GM23338 (cell line): ENCODE data around the gene ZKSCAN8. TPM values are rescaled to one million over a fixed set of nuclear protein-coding genes. Genes with fewer than 3 reads are reported as not detected.

Source experiments
- ATAC-seq: fragments of 200-7000 bp; cut with Tn5 transposase; 3 replicates; pipeline ENCODE4 v1.9.1; 2020
- DNase-seq: peaks from one replicate; pipeline ENCODE4 v3.0.0-alpha.2; 2015; ENCODE audit warnings: low spot score
- H2AFZ ChIP-seq: fragments of 200-600 bp; sonication (generic); 2 replicates; pipeline ENCODE4 v1.8.0; 2016; ENCODE audit warnings: antibody characterized with exemption, mild to moderate bottlenecking, moderate library complexity
- H3F3A ChIP-seq: fragments of 200-600 bp; sonication (generic); replicated peaks from 2 replicates; pipeline ENCODE4 v1.8.0; 2017; ENCODE audit warnings: antibody characterized with exemption, mixed run types, low read depth
- H3K27ac ChIP-seq: fragments of 200-600 bp; sonication (generic); 2 replicates; pipeline ENCODE4 v1.6.1; 2016; ENCODE audit warnings: low read depth
- H3K27me3 ChIP-seq: fragments of 200-600 bp; sonication (generic); 2 replicates; pipeline ENCODE4 v1.8.0; 2016; ENCODE audit warnings: mild to moderate bottlenecking, mixed run types, moderate library complexity; ENCODE audit not compliant: insufficient read depth
- H3K36me3 ChIP-seq: fragments of 200-600 bp; sonication (generic); 2 replicates; pipeline ENCODE4 v1.8.0; 2016; ENCODE audit warnings: mild to moderate bottlenecking; ENCODE audit not compliant: insufficient read depth
- H3K4me1 ChIP-seq: fragments of 200-600 bp; sonication (generic); 2 replicates; pipeline ENCODE4 v1.8.0; 2016; ENCODE audit warnings: mild to moderate bottlenecking, moderate library complexity; ENCODE audit not compliant: insufficient read depth
- H3K4me2 ChIP-seq: fragments of 200-600 bp; sonication (generic); 2 replicates; pipeline ENCODE4 v1.7.1; 2017; ENCODE audit warnings: mixed run types
- H3K4me3 ChIP-seq: fragments of 200-600 bp; sonication (generic); 2 replicates; pipeline ENCODE4 v1.6.1; 2016; ENCODE audit warnings: mixed run types
- H3K79me2 ChIP-seq: fragments of 200-600 bp; sonication (generic); replicated peaks from 2 replicates; pipeline ENCODE4 v1.8.0; 2017; ENCODE audit warnings: mild to moderate bottlenecking; ENCODE audit not compliant: insufficient read depth
- H3K9me2 ChIP-seq: fragments of 200-600 bp; sonication (generic); 2 replicates; pipeline ENCODE4 v1.8.0; 2017; ENCODE audit not compliant: insufficient read depth
- H4K20me1 ChIP-seq: fragments of 200-600 bp; sonication (generic); replicated peaks from 2 replicates; pipeline ENCODE4 v1.8.0; 2017; ENCODE audit warnings: mild to moderate bottlenecking; ENCODE audit not compliant: insufficient read depth
- H3K27ac Mint-ChIP-seq: 2 replicates; pipeline ENCODE4 v1.8.0; 2020; ENCODE audit warnings: inconsistent platforms, mild to moderate bottlenecking, moderate library complexity, mixed read lengths
- H3K27me3 Mint-ChIP-seq: 3 replicates; pipeline ENCODE4 v1.8.0; 2022; ENCODE audit warnings: low read depth, mild to moderate bottlenecking, moderate library complexity, mixed read lengths, inconsistent platforms; ENCODE audit not compliant: insufficient read depth, poor library complexity
- H3K36me3 Mint-ChIP-seq: 3 replicates; pipeline ENCODE4 v1.8.0; 2021; ENCODE audit warnings: low read depth, mild to moderate bottlenecking, inconsistent platforms, moderate library complexity, mixed read lengths
- H3K4me1 Mint-ChIP-seq: 3 replicates; pipeline ENCODE4 v1.8.0; 2020; ENCODE audit warnings: mild to moderate bottlenecking, inconsistent platforms, mixed read lengths
- H3K4me3 Mint-ChIP-seq: 3 replicates; pipeline ENCODE4 v1.8.0; 2021; ENCODE audit warnings: moderate library complexity, mild to moderate bottlenecking, inconsistent platforms, mixed read lengths
- H3K9me3 Mint-ChIP-seq: 3 replicates; pipeline ENCODE4 v1.8.0; 2020; ENCODE audit warnings: moderate library complexity, mild to moderate bottlenecking, inconsistent platforms, mixed read lengths
- CREB1 ChIP-seq: fragments of 250-450 bp; sonication (Bioruptor Pico); IDR thresholded peaks from 2 replicates; pipeline ENCODE4 v1.5.0; 2020; ENCODE audit warnings: low read depth, mild to moderate bottlenecking, moderate library complexity
- CTCF ChIP-seq, 2 experiments: fragments of 200-600 bp in 1 of 2; sonication (generic) in 1 of 2; conservative IDR thresholded peaks; 2 replicates each; pipeline versions ENCODE4 v1.5.1 to v1.6.1; 2016 to 2017; ENCODE audit warnings: antibody characterized with exemption in 2 of 2, low read depth in 2 of 2, mild to moderate bottlenecking in 2 of 2, moderate library complexity in 1 of 2
- ETS1 ChIP-seq: IDR thresholded peaks from 2 replicates; pipeline ENCODE4 v1.6.1; 2016; ENCODE audit warnings: antibody characterized with exemption
- EZH2 ChIP-seq: fragments of 200-600 bp; sonication (generic); IDR thresholded peaks from one replicate; pipeline ENCODE4 v1.8.0; 2017; ENCODE audit warnings: antibody characterized with exemption, mild to moderate bottlenecking, low read depth; ENCODE audit not compliant: unreplicated experiment
- EZH2phosphoT487 ChIP-seq: fragments of 200-600 bp; sonication (generic); IDR thresholded peaks from one replicate; pipeline ENCODE4 v1.8.1; 2018; ENCODE audit warnings: antibody characterized with exemption; ENCODE audit not compliant: unreplicated experiment
- JUNB ChIP-seq: IDR thresholded peaks from one replicate; pipeline ENCODE4 v1.6.1; 2016; ENCODE audit warnings: antibody characterized with exemption; ENCODE audit not compliant: unreplicated experiment
- NANOG ChIP-seq: IDR thresholded peaks from 2 replicates; pipeline ENCODE4 v1.6.1; 2016; ENCODE audit warnings: antibody characterized with exemption, borderline replicate concordance
- POLR2AphosphoS5 ChIP-seq: IDR thresholded peaks from 2 replicates; pipeline ENCODE4 v1.6.1; 2016; ENCODE audit warnings: antibody characterized with exemption, low read depth
- STAT1 ChIP-seq: IDR thresholded peaks from one replicate; pipeline ENCODE4 v1.6.1; 2016; ENCODE audit warnings: antibody characterized with exemption; ENCODE audit not compliant: unreplicated experiment
- ZNF114 ChIP-seq: fragments of 250-450 bp; sonication (Bioruptor Pico); IDR thresholded peaks from 2 replicates; pipeline ENCODE4 v1.5.0; 2020; ENCODE audit warnings: mild to moderate bottlenecking, moderate library complexity
- ZNF331 ChIP-seq: fragments of 250-450 bp; sonication (Bioruptor Pico); IDR thresholded peaks from 2 replicates; pipeline ENCODE4 v1.5.0; 2020; ENCODE audit warnings: low read depth, mild to moderate bottlenecking, moderate library complexity
- long read RNA-seq: library from polyadenylated mRNA; unstranded; transcript quantifications from one replicate; pipeline ENCODE4 v2.0.0, GENCODE V29; 2020; ENCODE audit not compliant: unreplicated experiment
- polyA plus RNA-seq: library from polyadenylated mRNA; unstranded; fragments of >200 nt; fragmentation: Nextera tagmentation; extraction: Ambion mirVana; gene quantifications from 2 replicates; pipeline ENCODE4 v1.2.1, GENCODE V29; 2016
- total RNA-seq: library from RNA; depleted of rRNA; stranded (reverse); fragments of >200 nt; shearing (Covaris generic); gene quantifications from 2 replicates; pipeline ENCODE4 v1.2.3, GENCODE V29; 2014; rRNA removed
- TF ChIP-seq, protein P1 (sequence below): IDR thresholded peaks from one replicate; pipeline ENCODE4 v1.6.1; 2018; ENCODE audit warnings: antibody characterized with exemption; ENCODE audit not compliant: unreplicated experiment
- TF ChIP-seq, protein P2 (sequence below): fragments of 250-450 bp; sonication (Bioruptor Pico); IDR thresholded peaks from 2 replicates; pipeline ENCODE4 v1.5.0; 2020; ENCODE audit warnings: mild to moderate bottlenecking, moderate library complexity

Gene ZKSCAN8
- total RNA-seq (21.3 and 22.6 TPM in 2 replicates), polyA plus RNA-seq (4.0 and 4.2 TPM in 2 replicates)
- long read RNA-seq, partial matches to known transcripts = 0 of 1 reads
- long read RNA-seq, other reads (novel, unspliced or antisense) = 1 of 1 reads

- Histone ChIP-seq H3K27ac (peak within 1 kb of the TSS; percentile 91), H3K79me2 (peaks cover 47% of the 10 kb centered on the region), H2AFZ (peak within 1 kb of the TSS; percentile 89; the same call in 1 of the 2 replicates), H3K9me2 (no peaks in the 10 kb centered on the region), H3K27me3 (peaks cover 26% of the 10 kb centered on the region), H3K4me2 (peak within 1 kb of the TSS; percentile 80), H3F3A (no peaks in the 10 kb centered on the region), H3K4me1 (peaks cover 15% of the 10 kb centered on the region), H3K36me3 (peaks cover 6% of the 10 kb centered on the region; the same call in 1 of the 2 replicates), H3K4me3 (peak within 1 kb of the TSS; percentile 83), H4K20me1 (peaks cover 23% of the 10 kb centered on the region)
- DNase-seq (peak; percentile 99), ATAC-seq (peak; percentile 93)
- peak within 1 kb of the TSS; percentile 98 for H3K4me3 Mint-ChIP-seq
- H3K27ac Mint-ChIP-seq = peak within 1 kb of the TSS; percentile 95
- peaks cover 13% of the 10 kb centered on the region for H3K27me3 Mint-ChIP-seq
- TF ChIP-seq ZNF331 (CRISPR knock-in tag) (no peak), EZH2 (no peak), NANOG (no peak), STAT1 (no peak), JUNB (no peak), ETS1 (no peak), ZNF114 (no peak), CREB1 (CRISPR knock-in tag) (peak; percentile 41; the same call in 1 of the 2 replicates), EZH2phosphoT487 (no peak), POLR2AphosphoS5 (peak; percentile 87), CTCF (conservative IDR thresholded peaks at IDR 0.05; ENCODE audit: low read depth in 2 of 2) (no peak)
- TF ChIP-seq, protein P1, sequence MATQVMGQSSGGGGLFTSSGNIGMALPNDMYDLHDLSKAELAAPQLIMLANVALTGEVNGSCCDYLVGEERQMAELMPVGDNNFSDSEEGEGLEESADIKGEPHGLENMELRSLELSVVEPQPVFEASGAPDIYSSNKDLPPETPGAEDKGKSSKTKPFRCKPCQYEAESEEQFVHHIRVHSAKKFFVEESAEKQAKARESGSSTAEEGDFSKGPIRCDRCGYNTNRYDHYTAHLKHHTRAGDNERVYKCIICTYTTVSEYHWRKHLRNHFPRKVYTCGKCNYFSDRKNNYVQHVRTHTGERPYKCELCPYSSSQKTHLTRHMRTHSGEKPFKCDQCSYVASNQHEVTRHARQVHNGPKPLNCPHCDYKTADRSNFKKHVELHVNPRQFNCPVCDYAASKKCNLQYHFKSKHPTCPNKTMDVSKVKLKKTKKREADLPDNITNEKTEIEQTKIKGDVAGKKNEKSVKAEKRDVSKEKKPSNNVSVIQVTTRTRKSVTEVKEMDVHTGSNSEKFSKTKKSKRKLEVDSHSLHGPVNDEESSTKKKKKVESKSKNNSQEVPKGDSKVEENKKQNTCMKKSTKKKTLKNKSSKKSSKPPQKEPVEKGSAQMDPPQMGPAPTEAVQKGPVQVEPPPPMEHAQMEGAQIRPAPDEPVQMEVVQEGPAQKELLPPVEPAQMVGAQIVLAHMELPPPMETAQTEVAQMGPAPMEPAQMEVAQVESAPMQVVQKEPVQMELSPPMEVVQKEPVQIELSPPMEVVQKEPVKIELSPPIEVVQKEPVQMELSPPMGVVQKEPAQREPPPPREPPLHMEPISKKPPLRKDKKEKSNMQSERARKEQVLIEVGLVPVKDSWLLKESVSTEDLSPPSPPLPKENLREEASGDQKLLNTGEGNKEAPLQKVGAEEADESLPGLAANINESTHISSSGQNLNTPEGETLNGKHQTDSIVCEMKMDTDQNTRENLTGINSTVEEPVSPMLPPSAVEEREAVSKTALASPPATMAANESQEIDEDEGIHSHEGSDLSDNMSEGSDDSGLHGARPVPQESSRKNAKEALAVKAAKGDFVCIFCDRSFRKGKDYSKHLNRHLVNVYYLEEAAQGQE = no peak
- TF ChIP-seq, protein P2, sequence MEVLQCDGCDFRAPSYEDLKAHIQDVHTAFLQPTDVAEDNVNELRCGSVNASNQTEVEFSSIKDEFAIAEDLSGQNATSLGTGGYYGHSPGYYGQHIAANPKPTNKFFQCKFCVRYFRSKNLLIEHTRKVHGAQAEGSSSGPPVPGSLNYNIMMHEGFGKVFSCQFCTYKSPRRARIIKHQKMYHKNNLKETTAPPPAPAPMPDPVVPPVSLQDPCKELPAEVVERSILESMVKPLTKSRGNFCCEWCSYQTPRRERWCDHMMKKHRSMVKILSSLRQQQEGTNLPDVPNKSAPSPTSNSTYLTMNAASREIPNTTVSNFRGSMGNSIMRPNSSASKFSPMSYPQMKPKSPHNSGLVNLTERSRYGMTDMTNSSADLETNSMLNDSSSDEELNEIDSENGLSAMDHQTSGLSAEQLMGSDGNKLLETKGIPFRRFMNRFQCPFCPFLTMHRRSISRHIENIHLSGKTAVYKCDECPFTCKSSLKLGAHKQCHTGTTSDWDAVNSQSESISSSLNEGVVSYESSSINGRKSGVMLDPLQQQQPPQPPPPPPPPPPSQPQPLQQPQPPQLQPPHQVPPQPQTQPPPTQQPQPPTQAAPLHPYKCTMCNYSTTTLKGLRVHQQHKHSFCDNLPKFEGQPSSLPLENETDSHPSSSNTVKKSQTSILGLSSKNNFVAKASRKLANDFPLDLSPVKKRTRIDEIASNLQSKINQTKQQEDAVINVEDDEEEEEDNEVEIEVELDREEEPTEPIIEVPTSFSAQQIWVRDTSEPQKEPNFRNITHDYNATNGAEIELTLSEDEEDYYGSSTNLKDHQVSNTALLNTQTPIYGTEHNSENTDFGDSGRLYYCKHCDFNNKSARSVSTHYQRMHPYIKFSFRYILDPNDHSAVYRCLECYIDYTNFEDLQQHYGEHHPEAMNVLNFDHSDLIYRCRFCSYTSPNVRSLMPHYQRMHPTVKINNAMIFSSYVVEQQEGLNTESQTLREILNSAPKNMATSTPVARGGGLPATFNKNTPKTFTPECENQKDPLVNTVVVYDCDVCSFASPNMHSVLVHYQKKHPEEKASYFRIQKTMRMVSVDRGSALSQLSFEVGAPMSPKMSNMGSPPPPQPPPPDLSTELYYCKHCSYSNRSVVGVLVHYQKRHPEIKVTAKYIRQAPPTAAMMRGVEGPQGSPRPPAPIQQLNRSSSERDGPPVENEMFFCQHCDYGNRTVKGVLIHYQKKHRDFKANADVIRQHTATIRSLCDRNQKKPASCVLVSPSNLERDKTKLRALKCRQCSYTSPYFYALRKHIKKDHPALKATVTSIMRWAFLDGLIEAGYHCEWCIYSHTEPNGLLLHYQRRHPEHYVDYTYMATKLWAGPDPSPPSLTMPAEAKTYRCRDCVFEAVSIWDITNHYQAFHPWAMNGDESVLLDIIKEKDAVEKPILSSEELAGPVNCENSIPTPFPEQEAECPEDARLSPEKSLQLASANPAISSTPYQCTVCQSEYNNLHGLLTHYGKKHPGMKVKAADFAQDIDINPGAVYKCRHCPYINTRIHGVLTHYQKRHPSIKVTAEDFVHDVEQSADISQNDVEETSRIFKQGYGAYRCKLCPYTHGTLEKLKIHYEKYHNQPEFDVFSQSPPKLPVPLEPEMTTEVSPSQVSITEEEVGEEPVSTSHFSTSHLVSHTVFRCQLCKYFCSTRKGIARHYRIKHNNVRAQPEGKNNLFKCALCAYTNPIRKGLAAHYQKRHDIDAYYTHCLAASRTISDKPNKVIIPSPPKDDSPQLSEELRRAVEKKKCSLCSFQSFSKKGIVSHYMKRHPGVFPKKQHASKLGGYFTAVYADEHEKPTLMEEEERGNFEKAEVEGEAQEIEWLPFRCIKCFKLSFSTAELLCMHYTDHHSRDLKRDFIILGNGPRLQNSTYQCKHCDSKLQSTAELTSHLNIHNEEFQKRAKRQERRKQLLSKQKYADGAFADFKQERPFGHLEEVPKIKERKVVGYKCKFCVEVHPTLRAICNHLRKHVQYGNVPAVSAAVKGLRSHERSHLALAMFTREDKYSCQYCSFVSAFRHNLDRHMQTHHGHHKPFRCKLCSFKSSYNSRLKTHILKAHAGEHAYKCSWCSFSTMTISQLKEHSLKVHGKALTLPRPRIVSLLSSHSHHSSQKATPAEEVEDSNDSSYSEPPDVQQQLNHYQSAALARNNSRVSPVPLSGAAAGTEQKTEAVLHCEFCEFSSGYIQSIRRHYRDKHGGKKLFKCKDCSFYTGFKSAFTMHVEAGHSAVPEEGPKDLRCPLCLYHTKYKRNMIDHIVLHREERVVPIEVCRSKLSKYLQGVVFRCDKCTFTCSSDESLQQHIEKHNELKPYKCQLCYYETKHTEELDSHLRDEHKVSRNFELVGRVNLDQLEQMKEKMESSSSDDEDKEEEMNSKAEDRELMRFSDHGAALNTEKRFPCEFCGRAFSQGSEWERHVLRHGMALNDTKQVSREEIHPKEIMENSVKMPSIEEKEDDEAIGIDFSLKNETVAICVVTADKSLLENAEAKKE (CRISPR knock-in tag) = no peak
- H3K36me3 Mint-ChIP-seq = peaks cover 22% of the 10 kb centered on the region
- H3K4me1 Mint-ChIP-seq = peaks cover 15% of the 10 kb centered on the region
- no peaks in the 10 kb centered on the region for H3K9me3 Mint-ChIP-seq
Measured at GRCh38 chr6:28141500-28142329, at the start of gene ZKSCAN8. Gene ZKSCAN8, plus strand, starts transcription at chr6:28141883. Its CDS starts 6,525 bp downstream, at chr6:28148408.
